Measurements from ENCODE around the gene TMEM41A.

DNA sequence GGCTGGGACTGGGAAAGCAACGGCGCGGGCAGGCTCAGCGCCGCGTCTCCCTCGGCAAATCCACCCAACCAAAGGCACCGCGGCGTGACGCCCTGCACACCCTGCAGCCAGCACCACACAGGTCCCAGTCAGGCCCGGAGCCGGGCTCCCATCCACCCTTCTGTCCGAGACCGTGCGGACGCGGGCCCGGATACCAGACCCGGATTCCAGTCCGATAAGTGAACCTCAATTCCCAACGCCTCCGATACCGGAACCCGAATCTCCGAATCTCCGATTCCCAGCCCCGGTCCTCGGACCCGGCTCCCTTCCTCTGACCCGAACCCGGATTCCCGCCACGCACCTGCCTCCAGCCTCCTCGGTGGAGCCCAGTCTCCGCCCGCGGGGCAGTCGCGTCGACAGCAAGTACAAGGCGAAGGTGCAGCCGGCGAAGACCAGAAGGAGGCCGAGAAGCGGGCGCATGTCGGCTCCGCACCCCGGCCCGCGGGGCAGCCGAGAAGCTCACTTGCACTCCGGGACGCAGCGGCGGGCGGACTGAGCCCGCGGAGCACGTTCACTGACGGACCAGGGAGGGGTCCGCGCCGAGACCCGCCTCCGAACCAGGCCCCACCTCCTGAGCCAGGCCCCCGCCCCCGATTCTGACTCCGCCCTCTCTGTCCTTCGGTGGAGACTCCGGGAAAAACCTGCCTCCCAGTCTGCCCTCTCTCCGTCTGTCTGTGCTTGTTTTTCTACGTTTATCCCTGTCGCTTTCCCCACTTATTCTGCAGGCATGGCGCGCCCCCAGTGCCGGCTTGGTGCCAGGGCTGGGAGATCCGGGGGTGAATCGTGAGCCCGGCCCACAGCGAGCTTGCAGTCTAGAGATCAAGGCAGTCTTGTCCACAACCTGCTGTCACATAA, at the start of gene TMEM41A:
- peak; percentile 53 for TF ChIP-seq TAF1 (IDR thresholded peaks at IDR 0.05; ENCODE audit: low read depth)
- TF ChIP-seq POLR2AphosphoS5 (IDR thresholded peaks at IDR 0.05): peak; percentile 71
- peak; percentile 83 for TF ChIP-seq MXI1 (conservative IDR thresholded peaks at IDR 0.05; ENCODE audit: poor library complexity, severe bottlenecking)
- TF ChIP-seq, protein P1, sequence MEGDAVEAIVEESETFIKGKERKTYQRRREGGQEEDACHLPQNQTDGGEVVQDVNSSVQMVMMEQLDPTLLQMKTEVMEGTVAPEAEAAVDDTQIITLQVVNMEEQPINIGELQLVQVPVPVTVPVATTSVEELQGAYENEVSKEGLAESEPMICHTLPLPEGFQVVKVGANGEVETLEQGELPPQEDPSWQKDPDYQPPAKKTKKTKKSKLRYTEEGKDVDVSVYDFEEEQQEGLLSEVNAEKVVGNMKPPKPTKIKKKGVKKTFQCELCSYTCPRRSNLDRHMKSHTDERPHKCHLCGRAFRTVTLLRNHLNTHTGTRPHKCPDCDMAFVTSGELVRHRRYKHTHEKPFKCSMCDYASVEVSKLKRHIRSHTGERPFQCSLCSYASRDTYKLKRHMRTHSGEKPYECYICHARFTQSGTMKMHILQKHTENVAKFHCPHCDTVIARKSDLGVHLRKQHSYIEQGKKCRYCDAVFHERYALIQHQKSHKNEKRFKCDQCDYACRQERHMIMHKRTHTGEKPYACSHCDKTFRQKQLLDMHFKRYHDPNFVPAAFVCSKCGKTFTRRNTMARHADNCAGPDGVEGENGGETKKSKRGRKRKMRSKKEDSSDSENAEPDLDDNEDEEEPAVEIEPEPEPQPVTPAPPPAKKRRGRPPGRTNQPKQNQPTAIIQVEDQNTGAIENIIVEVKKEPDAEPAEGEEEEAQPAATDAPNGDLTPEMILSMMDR (IDR thresholded peaks at IDR 0.05; ENCODE audit: poor library complexity, severe bottlenecking): peak; percentile 63
- peak; percentile 50 for TF ChIP-seq RAD21 (conservative IDR thresholded peaks at IDR 0.05)
- TF ChIP-seq EP300 (conservative IDR thresholded peaks at IDR 0.05; ENCODE audit: poor library complexity, severe bottlenecking): no peak
- no peak for TF ChIP-seq EZH2 (IDR thresholded peaks at IDR 0.05; ENCODE audit: borderline replicate concordance, insufficient read depth, low read length, poor library complexity, severe bottlenecking)
- TF ChIP-seq, protein P2, sequence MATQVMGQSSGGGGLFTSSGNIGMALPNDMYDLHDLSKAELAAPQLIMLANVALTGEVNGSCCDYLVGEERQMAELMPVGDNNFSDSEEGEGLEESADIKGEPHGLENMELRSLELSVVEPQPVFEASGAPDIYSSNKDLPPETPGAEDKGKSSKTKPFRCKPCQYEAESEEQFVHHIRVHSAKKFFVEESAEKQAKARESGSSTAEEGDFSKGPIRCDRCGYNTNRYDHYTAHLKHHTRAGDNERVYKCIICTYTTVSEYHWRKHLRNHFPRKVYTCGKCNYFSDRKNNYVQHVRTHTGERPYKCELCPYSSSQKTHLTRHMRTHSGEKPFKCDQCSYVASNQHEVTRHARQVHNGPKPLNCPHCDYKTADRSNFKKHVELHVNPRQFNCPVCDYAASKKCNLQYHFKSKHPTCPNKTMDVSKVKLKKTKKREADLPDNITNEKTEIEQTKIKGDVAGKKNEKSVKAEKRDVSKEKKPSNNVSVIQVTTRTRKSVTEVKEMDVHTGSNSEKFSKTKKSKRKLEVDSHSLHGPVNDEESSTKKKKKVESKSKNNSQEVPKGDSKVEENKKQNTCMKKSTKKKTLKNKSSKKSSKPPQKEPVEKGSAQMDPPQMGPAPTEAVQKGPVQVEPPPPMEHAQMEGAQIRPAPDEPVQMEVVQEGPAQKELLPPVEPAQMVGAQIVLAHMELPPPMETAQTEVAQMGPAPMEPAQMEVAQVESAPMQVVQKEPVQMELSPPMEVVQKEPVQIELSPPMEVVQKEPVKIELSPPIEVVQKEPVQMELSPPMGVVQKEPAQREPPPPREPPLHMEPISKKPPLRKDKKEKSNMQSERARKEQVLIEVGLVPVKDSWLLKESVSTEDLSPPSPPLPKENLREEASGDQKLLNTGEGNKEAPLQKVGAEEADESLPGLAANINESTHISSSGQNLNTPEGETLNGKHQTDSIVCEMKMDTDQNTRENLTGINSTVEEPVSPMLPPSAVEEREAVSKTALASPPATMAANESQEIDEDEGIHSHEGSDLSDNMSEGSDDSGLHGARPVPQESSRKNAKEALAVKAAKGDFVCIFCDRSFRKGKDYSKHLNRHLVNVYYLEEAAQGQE (IDR thresholded peaks at IDR 0.05; ENCODE audit: borderline replicate concordance): peak; percentile 51
